ENCODE results near the gene NXPE3.

- TF ChIP-seq CTCF (IDR thresholded peaks at IDR 0.05; ENCODE audit: poor library complexity, severe bottlenecking) (no peak), EZH2 (IDR thresholded peaks at IDR 0.05; ENCODE audit: borderline replicate concordance, insufficient read depth, low read length, poor library complexity, severe bottlenecking) (no peak)
Measured at GRCh38 chr3:101867996-101868395, 89.0 kb downstream of the NXPE3 start.
